ENCODE measurements around the gene BRWD1. TPM values are rescaled to one million over a fixed set of nuclear protein-coding genes. Genes with fewer than 3 reads are reported as not detected.
"Not testable (repeated sequence)": the region's sequence is repeated elsewhere in the genome, so short reads cannot be mapped to it uniquely, and the experiment has no call there.

BRWD1 gene
- total RNA-seq, 6 experiments from 2014 or later: 18.6 to 26.7 (median 21.9) TPM

- peak overlapping the region in 1 of 3 donors; percentile 12 for H3K27ac ChIP-seq
- DNase-seq: no peak
- intact Hi-C loops (cut with DNase I): no loop called here
- peaks cover 0 to 4% (median 1%) of the 10 kb centered on the region in 4 donors for H3K36me3 ChIP-seq
- H3K27me3 ChIP-seq: no peaks in the 10 kb centered on the region
- H3K9me3 ChIP-seq: peaks cover 0 to 5% (median 1%) of the 10 kb centered on the region in 4 donors
- 30% methylated on average over 2 of the region's 2 CpGs for WGBS (ENCODE audit: insufficient coverage, low coverage, low lambda C conversion rate, missing lambda C conversion rate)
- ATAC-seq: peak; percentile 44 to 74 (median 58)
- no peak for TF ChIP-seq POLR2A (IDR thresholded peaks at IDR 0.05)
- no peak for TF ChIP-seq CTCF (IDR thresholded peaks at IDR 0.05)
- H3K4me3 ChIP-seq: no peak overlapping the region
- H3K4me1 ChIP-seq: peaks cover 0 to 5% (median 0%) of the 10 kb centered on the region in 4 donors
Measured at GRCh38 chr21:39168800-39169199, 144.6 kb downstream of the BRWD1 start.

GRCh38 chr21:39164523-39164922 is 148.9 kb downstream of the BRWD1 start:
- H3K27ac ChIP-seq: no peak overlapping the region
- intact Hi-C loops (cut with DNase I): no loop called here
- 89% methylated on average over 2 of the region's 2 CpGs for WGBS (ENCODE audit: insufficient coverage, low coverage, low lambda C conversion rate, missing lambda C conversion rate)
- TF ChIP-seq POLR2A (IDR thresholded peaks at IDR 0.05) (no peak), CTCF (IDR thresholded peaks at IDR 0.05) (no peak)
- H3K9me3 ChIP-seq: peaks cover 0 to 5% (median 1%) of the 10 kb centered on the region in 4 donors
- DNase-seq: no peak
- no peaks in the 10 kb centered on the region for H3K27me3 ChIP-seq
- ATAC-seq: no peak
- H3K36me3 ChIP-seq: no peaks in the 10 kb centered on the region
- H3K4me1 ChIP-seq: peaks cover 0 to 5% (median 0%) of the 10 kb centered on the region in 4 donors
- no peak overlapping the region for H3K4me3 ChIP-seq

GRCh38 chr21:39161064-39161463 is 152.4 kb downstream of the BRWD1 start:
- ATAC-seq: no peak
- WGBS (ENCODE audit: insufficient coverage, low coverage, low lambda C conversion rate, missing lambda C conversion rate): 53% methylated on average over 3 of the region's 3 CpGs

GRCh38 chr21:39159342-39160063 is 153.9 kb downstream of the BRWD1 start:
- no peaks in the 10 kb centered on the region for H3K27me3 ChIP-seq
- no peaks in the 10 kb centered on the region for H3K36me3 ChIP-seq
- WGBS (ENCODE audit: insufficient coverage, low coverage, low lambda C conversion rate, missing lambda C conversion rate): 59% methylated on average over 4 of the region's 7 CpGs
- no peak for DNase-seq
- peaks cover 0 to 2% (median under 1%) of the 10 kb centered on the region in 4 donors for H3K9me3 ChIP-seq
- no peak overlapping the region for H3K4me3 ChIP-seq
- TF ChIP-seq POLR2A (IDR thresholded peaks at IDR 0.05) (no peak), CTCF (IDR thresholded peaks at IDR 0.05) (no peak)
- intact Hi-C loops (cut with DNase I): no loop called here
- H3K27ac ChIP-seq: no peak overlapping the region
- ATAC-seq: peak in 1 of 4 donors; percentile 45
- H3K4me1 ChIP-seq: no peaks in the 10 kb centered on the region

More at GRCh38 chr21:39161064-39161463, 152.4 kb downstream of the BRWD1 start:
- H3K9me3 ChIP-seq: peaks cover 0 to 5% (median 1%) of the 10 kb centered on the region in 4 donors
- H3K4me3 ChIP-seq: no peak overlapping the region
- TF ChIP-seq CTCF (IDR thresholded peaks at IDR 0.05) (no peak), POLR2A (IDR thresholded peaks at IDR 0.05) (no peak)
- no peak for DNase-seq
- no peaks in the 10 kb centered on the region for H3K4me1 ChIP-seq
- no peaks in the 10 kb centered on the region for H3K27me3 ChIP-seq
- no peaks in the 10 kb centered on the region for H3K36me3 ChIP-seq
- no peak overlapping the region for H3K27ac ChIP-seq
- intact Hi-C loops (cut with DNase I): no loop called here

- H3K9me3 ChIP-seq; DNase-seq; ATAC-seq; H3K36me3 ChIP-seq; H3K27ac ChIP-seq; H3K4me3 ChIP-seq; H3K27me3 ChIP-seq; intact Hi-C loops (cut with DNase I); H3K4me1 ChIP-seq: not testable (repeated sequence)
- 100% methylated on average over 2 of the region's 34 CpGs for WGBS (ENCODE audit: insufficient coverage, low coverage, low lambda C conversion rate, missing lambda C conversion rate)
Measured at GRCh38 chr21:39157241-39157640, 156.2 kb downstream of the BRWD1 start.
